ENCODE results near the gene TOR1B. TPM values are rescaled to one million over a fixed set of nuclear protein-coding genes. Genes with fewer than 3 reads are reported as not detected.

TOR1B gene
- total and polyA plus RNA-seq, 4 donors, result 12.8 to 31.9 (median 17.8) TPM

- TF ChIP-seq CTCF (IDR thresholded peaks at IDR 0.05; ENCODE audit: low read depth, low read length, missing input control) (no peak), SP1 (IDR thresholded peaks at IDR 0.05) (no peak), JUND (IDR thresholded peaks at IDR 0.05) (no peak), ZBTB33 (IDR thresholded peaks at IDR 0.05) (no peak), HNF4G (IDR thresholded peaks at IDR 0.05) (no peak)
Measured at GRCh38 chr9:129839324-129840023, 36.5 kb downstream of the TOR1B start (continued).

GRCh38 chr9:129840034-129840433 lies 37.0 kb downstream of the TOR1B start:
- DNase-seq (ENCODE audit: low spot score), result no peak
- Histone ChIP-seq H3K36me3 (ENCODE audit: control insufficient read depth in 4 of 4, insufficient read depth in 3 of 4, low read depth in 1 of 4, low read length in 3 of 4) (peaks cover 0 to 2% (median 0%) of the 10 kb centered on the region in 4 donors), H3K9me3 (ENCODE audit: control insufficient read depth in 4 of 4, low read length in 3 of 4) (no peaks in the 10 kb centered on the region), H3K27me3 (ENCODE audit: control insufficient read depth in 4 of 4, insufficient read depth in 4 of 4, low read length in 3 of 4) (no peaks in the 10 kb centered on the region), H3K4me1 (ENCODE audit: control insufficient read depth in 4 of 4, insufficient read depth in 4 of 4, low read length in 3 of 4) (peaks cover 0 to 12% (median 11%) of the 10 kb centered on the region in 4 donors), H3K27ac (ENCODE audit: low read depth in 1 of 2, low read length in 2 of 2) (no peak overlapping the region), H3K9ac (ENCODE audit: low read depth in 1 of 2, low read length in 2 of 2) (no peak overlapping the region), H3K4me3 (ENCODE audit: low read depth in 1 of 3, low read length in 3 of 3) (no peak overlapping the region)
- WGBS, result 90% methylated on average over 8 of the region's 8 CpGs
- TF ChIP-seq HNF4A (conservative IDR thresholded peaks at IDR 0.05), result no peak

GRCh38 chr9:129841071-129841470 lies 38.1 kb downstream of the TOR1B start:
- H3K27me3 ChIP-seq (ENCODE audit: control insufficient read depth in 4 of 4, insufficient read depth in 4 of 4, low read length in 3 of 4), result no peaks in the 10 kb centered on the region
- WGBS, result 85% methylated on average over 4 of the region's 4 CpGs
- H3K36me3 ChIP-seq (ENCODE audit: control insufficient read depth in 4 of 4, insufficient read depth in 3 of 4, low read depth in 1 of 4, low read length in 3 of 4), result peaks cover 0 to 2% (median 0%) of the 10 kb centered on the region in 4 donors
- no peak for DNase-seq (ENCODE audit: low spot score)
- H3K27ac ChIP-seq (ENCODE audit: low read depth in 1 of 2, low read length in 2 of 2), result no peak overlapping the region
- TF ChIP-seq FOXA1 (IDR thresholded peaks at IDR 0.05) (no peak), ZBTB33 (IDR thresholded peaks at IDR 0.05) (no peak), SP1 (IDR thresholded peaks at IDR 0.05) (no peak), REST (IDR thresholded peaks at IDR 0.05) (no peak), YY1 (IDR thresholded peaks at IDR 0.05) (no peak), HNF4A (conservative IDR thresholded peaks at IDR 0.05) (no peak)
- H3K4me3 ChIP-seq (ENCODE audit: low read depth in 1 of 3, low read length in 3 of 3), result no peak overlapping the region
- H3K4me1 ChIP-seq (ENCODE audit: control insufficient read depth in 4 of 4, insufficient read depth in 4 of 4, low read length in 3 of 4), result peaks cover 0 to 9% (median 7%) of the 10 kb centered on the region in 4 donors
- H3K9ac ChIP-seq (ENCODE audit: low read depth in 1 of 2, low read length in 2 of 2), result no peak overlapping the region
- H3K9me3 ChIP-seq (ENCODE audit: control insufficient read depth in 4 of 4, low read length in 3 of 4), result no peaks in the 10 kb centered on the region

Data from liver (tissue), 9 donors.